Measurements from ENCODE around the gene PALM3.
A peak's percentile ranks its signal among the peaks of the same experiment; 100 is the strongest.
"Not testable (repeated sequence)": the region's sequence is repeated elsewhere in the genome, so short reads cannot be mapped to it uniquely, and the experiment has no call there.

The PALM3 gene

GRCh38 chr19:14030997-14031718 is 30.7 kb downstream of the PALM3 start:
- no peak for DNase-seq

GRCh38 chr19:14028901-14029300 is 33.0 kb downstream of the PALM3 start:
- DNase-seq, result no peak

- no peak for DNase-seq
Measured at GRCh38 chr19:14027856-14028450, 33.9 kb downstream of the PALM3 start, which contains the start of gene RLN3. RLN3 (plus strand) TSS chr19:14028148; CDS start chr19:14028205, 57 bp downstream.

DNA sequence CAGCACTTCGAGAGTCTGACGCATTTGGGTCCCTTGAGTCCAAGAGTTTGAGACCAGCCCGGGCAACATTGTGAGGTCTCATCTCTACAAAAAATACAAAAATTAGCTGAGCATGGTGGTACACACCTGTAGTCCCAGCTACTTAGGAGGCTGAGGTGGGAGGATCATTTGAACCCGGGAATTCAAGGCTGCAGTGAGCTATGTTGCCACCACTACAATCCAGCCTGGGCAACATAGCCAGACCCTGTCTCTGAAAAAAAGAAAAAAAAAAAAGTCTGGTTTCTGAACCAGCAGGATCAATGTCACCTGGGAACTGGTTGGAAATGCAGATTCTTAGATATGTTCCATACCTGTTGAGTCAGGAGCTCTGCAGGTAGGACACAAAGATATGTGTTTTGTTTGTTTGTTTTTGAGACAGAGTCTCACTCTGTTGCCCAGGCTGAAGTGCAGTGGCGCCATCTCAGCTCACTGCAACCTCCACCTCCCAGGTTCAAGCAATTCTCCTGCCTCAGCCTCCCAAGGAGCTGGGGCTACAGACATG is 35.2 kb downstream of the PALM3 start:
- not testable (repeated sequence) for DNase-seq

DNA sequence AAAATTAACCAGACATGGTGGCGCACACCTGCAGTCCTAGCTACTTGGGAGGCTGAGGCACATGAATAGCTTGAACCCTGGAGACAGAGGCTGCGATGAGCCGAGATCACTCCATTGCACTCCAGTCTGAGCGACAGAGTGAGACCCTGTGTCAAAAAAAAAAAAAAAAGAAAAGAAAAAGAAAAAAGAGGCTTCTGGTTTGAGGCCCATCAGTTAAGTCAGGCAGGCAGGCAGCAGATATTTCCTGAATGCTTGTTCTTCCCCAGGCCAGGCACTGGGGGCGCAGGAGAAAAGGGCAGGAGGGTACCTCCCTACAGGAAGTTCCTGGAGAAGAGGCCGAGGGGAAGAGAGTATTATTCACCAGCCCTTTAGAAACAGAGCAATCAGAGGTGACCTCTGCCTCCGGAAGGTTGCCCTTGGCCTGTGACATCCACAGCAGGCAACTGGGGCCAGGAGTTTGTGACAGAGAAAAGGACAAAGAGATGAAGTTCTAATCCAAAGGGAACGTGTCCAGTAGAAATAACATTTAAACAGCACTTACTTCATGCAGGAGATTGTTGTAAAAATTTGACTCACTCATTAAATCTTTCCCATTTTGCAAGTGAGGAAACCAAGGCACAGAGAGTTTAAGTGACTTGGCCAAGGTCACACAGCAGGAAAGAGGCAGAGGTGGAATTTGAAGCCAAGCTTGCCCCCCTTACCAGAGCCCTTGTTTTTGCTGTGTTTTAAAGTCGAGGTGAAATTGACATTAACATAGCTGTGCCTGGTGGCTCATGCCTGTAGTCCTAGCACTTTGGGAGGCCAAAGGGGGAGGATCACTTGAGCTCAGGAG is 38.3 kb downstream of the PALM3 start:
- DNase-seq, result no peak

GRCh38 chr19:14022469-14022868 is 39.4 kb downstream of the PALM3 start:
- no peak for DNase-seq

- no peak for DNase-seq
Measured at GRCh38 chr19:14021474-14021873, 40.4 kb downstream of the PALM3 start.

- DNase-seq, result not testable (repeated sequence)
Measured at GRCh38 chr19:14019739-14020138, 42.1 kb downstream of the PALM3 start.

DNA sequence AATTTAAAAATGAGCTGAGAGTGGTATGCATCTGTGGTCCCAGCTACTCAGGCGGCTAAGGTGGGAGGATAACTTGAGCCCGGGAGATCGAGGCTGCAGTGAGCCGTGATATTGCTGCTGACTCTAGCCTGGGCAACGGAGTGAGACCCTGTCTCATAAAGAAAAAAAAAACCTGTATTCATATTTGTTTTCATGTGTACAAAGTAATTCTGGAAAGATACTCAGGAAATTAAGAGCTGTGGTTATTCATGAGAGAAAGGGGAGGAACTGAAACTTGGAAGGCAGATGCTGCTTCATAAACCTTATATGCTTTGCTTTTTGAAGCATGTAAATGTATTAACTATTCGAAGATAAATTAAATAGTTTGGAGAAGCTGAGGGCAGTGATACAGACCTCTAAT is 42.8 kb downstream of the PALM3 start:
- DNase-seq, result no peak

- no peak for DNase-seq
Measured at GRCh38 chr19:14015524-14016035, 46.3 kb downstream of the PALM3 start.

- no peak for DNase-seq
Measured at GRCh38 chr19:14012378-14012915, 49.4 kb downstream of the PALM3 start.

DNA sequence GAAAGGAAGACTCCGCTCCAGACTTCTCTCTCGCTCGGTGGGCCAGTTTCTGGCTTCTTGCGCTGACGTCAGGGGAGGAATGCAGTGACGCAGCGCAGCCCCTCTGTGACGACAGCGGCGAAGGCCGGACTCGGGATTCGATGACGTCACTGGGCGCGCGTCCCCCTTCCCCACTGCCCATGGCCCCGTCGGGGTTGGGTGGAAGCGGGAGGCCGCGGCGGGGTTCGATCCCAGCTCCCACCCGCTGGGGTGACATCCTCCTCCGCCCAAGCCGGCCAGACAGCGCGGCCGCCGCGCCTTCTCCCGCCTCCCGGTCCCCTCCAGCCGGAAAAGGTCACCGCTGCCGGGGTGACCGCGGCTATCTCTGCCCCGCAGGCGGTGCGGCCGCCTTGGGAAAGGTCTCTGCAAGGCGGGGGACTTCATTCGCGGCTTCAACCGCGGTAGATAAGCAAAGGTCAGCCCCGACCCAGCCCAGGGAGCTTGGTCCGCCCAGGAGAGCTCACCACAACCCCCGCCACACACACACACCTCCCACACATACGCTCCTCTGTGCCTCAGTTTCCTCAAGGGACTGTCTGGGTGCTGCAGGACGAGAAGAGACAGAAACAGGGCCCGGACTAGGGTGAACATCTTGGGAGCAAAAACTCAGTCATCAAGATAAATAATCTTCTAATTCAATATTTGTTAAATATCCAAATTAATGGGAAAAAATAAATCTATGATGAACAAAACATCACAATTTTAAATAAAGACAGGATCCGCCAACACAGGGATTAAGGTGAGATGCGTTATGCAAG is 54.9 kb downstream of the PALM3 start:
- peak; percentile 97 for DNase-seq

- peak; percentile 100 for DNase-seq
Measured at GRCh38 chr19:14006085-14006765, 55.7 kb downstream of the PALM3 start, which contains the start of gene RFX1. RFX1 (minus strand) TSS chr19:14006320; CDS start chr19:13993843, 12,477 bp downstream.

GRCh38 chr19:14005349-14006084 is 56.4 kb downstream of the PALM3 start:
- DNase-seq, result peak; percentile 80

DNA sequence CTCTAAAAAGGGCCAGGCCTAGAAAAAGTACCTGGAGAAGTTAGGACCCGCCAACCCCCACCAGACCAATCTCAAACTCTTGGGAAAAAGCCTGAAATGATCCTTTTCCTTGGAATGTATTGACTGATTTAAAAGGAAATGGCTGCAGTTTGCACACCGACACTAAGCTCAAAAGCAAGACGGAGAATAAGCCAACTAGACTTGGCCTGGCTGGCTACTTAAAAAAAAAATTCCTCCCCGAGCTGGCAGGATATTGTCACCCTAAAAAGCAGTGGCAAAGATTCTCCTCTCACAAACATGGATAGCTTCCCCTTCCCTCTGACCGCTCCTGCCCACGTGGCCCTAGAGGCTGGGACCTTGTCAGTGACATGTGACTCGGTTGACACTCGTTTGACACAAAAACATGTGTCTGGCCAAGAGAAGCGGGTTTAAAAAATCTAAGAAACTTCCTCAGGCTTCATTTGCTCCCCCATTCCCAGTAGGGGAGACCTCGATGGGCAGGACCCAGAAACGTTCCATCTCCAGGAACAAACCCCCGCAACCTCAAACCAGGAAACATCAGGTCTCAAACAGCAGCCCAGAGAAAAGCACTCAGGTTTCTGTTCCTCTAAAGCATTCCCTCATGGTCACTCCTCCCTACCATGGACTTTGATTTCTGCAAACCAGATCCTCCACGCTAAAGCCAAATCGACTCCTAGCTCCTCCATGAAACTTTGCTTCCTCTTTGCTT is 57.1 kb downstream of the PALM3 start:
- DNase-seq, result no peak

All from NCI-H1092 treated with DMSO at 0.1 percent for 48 hours (cell line).